ENCODE results near the gene VAT1L.

DNA sequence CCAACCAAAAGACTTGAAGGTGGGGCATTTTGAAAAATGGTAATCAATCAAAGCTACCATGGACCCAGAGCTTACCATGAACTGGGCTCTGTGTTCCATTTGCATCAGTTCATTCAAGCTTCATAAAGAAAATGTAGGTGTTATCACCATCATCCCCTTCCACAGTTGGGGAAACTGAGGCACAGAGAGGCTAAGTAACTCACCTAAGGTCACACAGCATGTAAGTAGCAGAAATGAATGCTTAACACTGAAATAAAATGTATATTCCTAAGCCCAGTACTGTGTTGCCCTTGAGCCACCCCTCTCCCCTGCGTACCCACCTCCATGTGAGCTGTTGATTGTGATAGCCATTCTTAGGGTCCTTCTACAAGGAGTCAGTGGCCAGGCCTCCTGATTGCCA lies 83.6 kb downstream of the VAT1L start:
- TF ChIP-seq, protein P1, sequence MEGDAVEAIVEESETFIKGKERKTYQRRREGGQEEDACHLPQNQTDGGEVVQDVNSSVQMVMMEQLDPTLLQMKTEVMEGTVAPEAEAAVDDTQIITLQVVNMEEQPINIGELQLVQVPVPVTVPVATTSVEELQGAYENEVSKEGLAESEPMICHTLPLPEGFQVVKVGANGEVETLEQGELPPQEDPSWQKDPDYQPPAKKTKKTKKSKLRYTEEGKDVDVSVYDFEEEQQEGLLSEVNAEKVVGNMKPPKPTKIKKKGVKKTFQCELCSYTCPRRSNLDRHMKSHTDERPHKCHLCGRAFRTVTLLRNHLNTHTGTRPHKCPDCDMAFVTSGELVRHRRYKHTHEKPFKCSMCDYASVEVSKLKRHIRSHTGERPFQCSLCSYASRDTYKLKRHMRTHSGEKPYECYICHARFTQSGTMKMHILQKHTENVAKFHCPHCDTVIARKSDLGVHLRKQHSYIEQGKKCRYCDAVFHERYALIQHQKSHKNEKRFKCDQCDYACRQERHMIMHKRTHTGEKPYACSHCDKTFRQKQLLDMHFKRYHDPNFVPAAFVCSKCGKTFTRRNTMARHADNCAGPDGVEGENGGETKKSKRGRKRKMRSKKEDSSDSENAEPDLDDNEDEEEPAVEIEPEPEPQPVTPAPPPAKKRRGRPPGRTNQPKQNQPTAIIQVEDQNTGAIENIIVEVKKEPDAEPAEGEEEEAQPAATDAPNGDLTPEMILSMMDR (IDR thresholded peaks at IDR 0.05), result no peak
- TF ChIP-seq EP300 (IDR thresholded peaks at IDR 0.05; ENCODE audit: low read depth), result no peak
